H1 (cell line): Measurements from ENCODE around the gene LMO2. TPM values are rescaled to one million over a fixed set of nuclear protein-coding genes. Genes with fewer than 3 reads are reported as not detected.

Experiments used
- EZH2 ChIP-seq: fragments of 200-600 bp; sonication (generic); IDR thresholded peaks from 2 replicates; pipeline ENCODE4 v1.7.1; 2012; ENCODE audit warnings: low read depth, mild to moderate bottlenecking, moderate library complexity, low read length, inconsistent platforms; ENCODE audit not compliant: severe bottlenecking
- polyA plus RNA-seq, 7 experiments: library from polyadenylated mRNA; depleted of rRNA in 3 of 7; stranded (reverse) in 5 of 7; unstranded in 2 of 7; fragments of >200 nt in 5 of 7; fragments of 200-250 nt in 2 of 7; gene quantifications; 1 replicate in 5 of 7; 2 replicates in 1 of 7; 4 replicates in 1 of 7; pipeline versions ENCODE4 v1.2.1 to v1.2.3, GENCODE V29; 2011 to 2013; ENCODE audit warnings: missing spikeins in 2 of 7, mixed read lengths in 2 of 7
- total RNA-seq: library from RNA; stranded (reverse); fragmentation: NEBNext Ultra II Directional; extraction: Animal tissue kit (Norgen Biotek cat#: 25700); gene quantifications from 2 replicates; pipeline ENCODE4 v1.2.1, GENCODE V29; 2021
- TF ChIP-seq, protein P1 (sequence below): IDR thresholded peaks from 2 replicates; pipeline ENCODE4 v1.6.1; 2011; ENCODE audit warnings: low read length, improper control_type of control experiment
- TF ChIP-seq, protein P2 (sequence below): IDR thresholded peaks from 2 replicates; pipeline ENCODE4 v1.6.1; 2012; ENCODE audit warnings: low read length, inconsistent platforms

Gene LMO2
- total and polyA plus RNA-seq, 2 of the 8 experiments (the other 6 are each of a cell fraction or from before 2014, with no cell fraction given) = 1.6 to 2.7 TPM

DNA sequence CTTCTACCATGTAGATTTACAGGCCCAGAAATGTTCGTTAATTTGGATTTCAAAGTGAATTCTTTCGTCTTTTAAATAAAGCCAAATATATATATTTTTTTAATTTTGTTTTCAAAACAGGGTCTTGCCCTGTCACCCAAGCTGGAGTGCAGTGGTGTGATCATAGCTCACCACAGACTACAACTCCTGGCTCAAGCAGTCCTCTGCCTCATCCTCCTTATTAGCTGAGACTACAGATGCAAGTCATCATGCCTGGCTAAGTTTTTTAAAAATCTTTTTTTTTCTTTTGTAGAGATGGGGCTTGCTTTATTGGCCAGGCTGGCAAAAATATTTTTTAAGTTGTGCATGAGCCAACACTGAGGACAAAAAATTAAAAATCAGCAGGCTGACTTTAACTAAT, 5.0 kb upstream of the LMO2 start (continued):
- TF ChIP-seq, protein P1, sequence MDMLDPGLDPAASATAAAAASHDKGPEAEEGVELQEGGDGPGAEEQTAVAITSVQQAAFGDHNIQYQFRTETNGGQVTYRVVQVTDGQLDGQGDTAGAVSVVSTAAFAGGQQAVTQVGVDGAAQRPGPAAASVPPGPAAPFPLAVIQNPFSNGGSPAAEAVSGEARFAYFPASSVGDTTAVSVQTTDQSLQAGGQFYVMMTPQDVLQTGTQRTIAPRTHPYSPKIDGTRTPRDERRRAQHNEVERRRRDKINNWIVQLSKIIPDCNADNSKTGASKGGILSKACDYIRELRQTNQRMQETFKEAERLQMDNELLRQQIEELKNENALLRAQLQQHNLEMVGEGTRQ = no peak
- TF ChIP-seq, protein P2, sequence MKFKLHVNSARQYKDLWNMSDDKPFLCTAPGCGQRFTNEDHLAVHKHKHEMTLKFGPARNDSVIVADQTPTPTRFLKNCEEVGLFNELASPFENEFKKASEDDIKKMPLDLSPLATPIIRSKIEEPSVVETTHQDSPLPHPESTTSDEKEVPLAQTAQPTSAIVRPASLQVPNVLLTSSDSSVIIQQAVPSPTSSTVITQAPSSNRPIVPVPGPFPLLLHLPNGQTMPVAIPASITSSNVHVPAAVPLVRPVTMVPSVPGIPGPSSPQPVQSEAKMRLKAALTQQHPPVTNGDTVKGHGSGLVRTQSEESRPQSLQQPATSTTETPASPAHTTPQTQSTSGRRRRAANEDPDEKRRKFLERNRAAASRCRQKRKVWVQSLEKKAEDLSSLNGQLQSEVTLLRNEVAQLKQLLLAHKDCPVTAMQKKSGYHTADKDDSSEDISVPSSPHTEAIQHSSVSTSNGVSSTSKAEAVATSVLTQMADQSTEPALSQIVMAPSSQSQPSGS = no peak
- TF ChIP-seq EZH2 = no peak
